ENCODE results near the gene FYCO1. TPM values are rescaled to one million over a fixed set of nuclear protein-coding genes. Genes with fewer than 3 reads are reported as not detected.
A peak's percentile ranks its signal among the peaks of the same experiment; 100 is the strongest.

The FYCO1 gene
- total RNA-seq, 1 experiment from 2014 or later, result 15.4 TPM

GRCh38 chr3:45917146-45917898 is 78.3 kb downstream of the FYCO1 start:
- intact Hi-C loops (cut with micrococcal nuclease), result no loop called here
- H3K4me3 ChIP-seq (ENCODE audit: low read length), result no peak overlapping the region
- H3K4me1 ChIP-seq (ENCODE audit: insufficient read depth, low read length), result peaks cover 12% of the 10 kb centered on the region
- DNase-seq (no peak), ATAC-seq (no peak)
- BruUV-seq (replicated peaks), result no TSS peak
- no peaks in the 10 kb centered on the region for H3K9me3 ChIP-seq (ENCODE audit: low read length)
- no peaks in the 10 kb centered on the region for H3K27me3 ChIP-seq (ENCODE audit: low read length)
- H3K4me2 ChIP-seq (ENCODE audit: low read length), result no peak overlapping the region
- no peaks in the 10 kb centered on the region for H3K9me2 ChIP-seq (replicated peaks; ENCODE audit: low read length)
- H3K9ac ChIP-seq (ENCODE audit: low read length), result no peak overlapping the region
- POLR2A ChIA-PET (ENCODE audit: unreplicated experiment), result interaction anchor here (0.6 kb wide), 1 partner anchor 101 kb away, joined by 7 read pairs; no protein-coding TSS in a partner anchor
- H4K20me1 ChIP-seq (ENCODE audit: low read length), result no peaks in the 10 kb centered on the region
- TF ChIP-seq EZH2 (IDR thresholded peaks at IDR 0.05; ENCODE audit: low read length, unreplicated experiment) (no peak), CTCF (conservative IDR thresholded peaks at IDR 0.05; ENCODE audit: low read depth, low read length) (no peak), EZH2phosphoT487 (IDR thresholded peaks at IDR 0.05; ENCODE audit: borderline replicate concordance, low read length) (no peak)
- H3F3A ChIP-seq (ENCODE audit: low read length, unreplicated experiment), result no peaks in the 10 kb centered on the region
- no peak overlapping the region for H2AFZ ChIP-seq (ENCODE audit: low read length)
- H3K27ac ChIP-seq (ENCODE audit: low read length), result no peak overlapping the region
- no peaks in the 10 kb centered on the region for H3K79me2 ChIP-seq (ENCODE audit: low read length)
- H3K36me3 ChIP-seq (ENCODE audit: low read depth, low read length), result no peaks in the 10 kb centered on the region
- CTCF ChIA-PET, result no interaction called here

GRCh38 chr3:45915518-45916231 is 79.9 kb downstream of the FYCO1 start:
- Histone ChIP-seq H3K9ac (ENCODE audit: low read length) (peak overlapping the region; percentile 26; the same call in 1 of the 2 replicates), H3F3A (ENCODE audit: low read length, unreplicated experiment) (no peaks in the 10 kb centered on the region), H3K36me3 (ENCODE audit: low read depth, low read length) (no peaks in the 10 kb centered on the region), H3K4me1 (ENCODE audit: insufficient read depth, low read length) (peaks cover 12% of the 10 kb centered on the region), H3K9me2 (replicated peaks; ENCODE audit: low read length) (no peaks in the 10 kb centered on the region), H3K79me2 (ENCODE audit: low read length) (no peaks in the 10 kb centered on the region), H4K20me1 (ENCODE audit: low read length) (no peaks in the 10 kb centered on the region), H2AFZ (ENCODE audit: low read length) (no peak overlapping the region), H3K27me3 (ENCODE audit: low read length) (no peaks in the 10 kb centered on the region), H3K4me2 (ENCODE audit: low read length) (peak overlapping the region; percentile 38; the same call in 1 of the 2 replicates), H3K4me3 (ENCODE audit: low read length) (no peak overlapping the region), H3K9me3 (ENCODE audit: low read length) (no peaks in the 10 kb centered on the region), H3K27ac (ENCODE audit: low read length) (peak overlapping the region; percentile 57)
- ChIA-PET POLR2A (ENCODE audit: unreplicated experiment) (no interaction called here), CTCF (no interaction called here)
- ATAC-seq (peak; percentile 99), DNase-seq (peak; percentile 82)
- TF ChIP-seq EZH2phosphoT487 (IDR thresholded peaks at IDR 0.05; ENCODE audit: borderline replicate concordance, low read length) (no peak), EZH2 (IDR thresholded peaks at IDR 0.05; ENCODE audit: low read length, unreplicated experiment) (no peak), CTCF (conservative IDR thresholded peaks at IDR 0.05; ENCODE audit: low read depth, low read length) (no peak)
- no TSS peak for BruUV-seq (replicated peaks)
- intact Hi-C loops (cut with micrococcal nuclease), result no loop called here

GRCh38 chr3:45915059-45915439 is 80.6 kb downstream of the FYCO1 start:
- ATAC-seq, result no peak
- Histone ChIP-seq H3K36me3 (ENCODE audit: low read depth, low read length) (no peaks in the 10 kb centered on the region), H3K79me2 (ENCODE audit: low read length) (no peaks in the 10 kb centered on the region), H3K9me3 (ENCODE audit: low read length) (no peaks in the 10 kb centered on the region), H3K27ac (ENCODE audit: low read length) (peak overlapping the region; percentile 57), H3F3A (ENCODE audit: low read length, unreplicated experiment) (no peaks in the 10 kb centered on the region), H3K9me2 (replicated peaks; ENCODE audit: low read length) (no peaks in the 10 kb centered on the region), H3K4me1 (ENCODE audit: insufficient read depth, low read length) (peaks cover 12% of the 10 kb centered on the region), H3K9ac (ENCODE audit: low read length) (peak overlapping the region; percentile 26; the same call in 1 of the 2 replicates), H3K27me3 (ENCODE audit: low read length) (no peaks in the 10 kb centered on the region), H2AFZ (ENCODE audit: low read length) (no peak overlapping the region), H3K4me3 (ENCODE audit: low read length) (no peak overlapping the region), H3K4me2 (ENCODE audit: low read length) (no peak overlapping the region), H4K20me1 (ENCODE audit: low read length) (no peaks in the 10 kb centered on the region)
- no TSS peak for BruUV-seq (replicated peaks)
- intact Hi-C loops (cut with micrococcal nuclease), result no loop called here
- POLR2A ChIA-PET (ENCODE audit: unreplicated experiment), result no interaction called here
- CTCF ChIA-PET, result no interaction called here
- TF ChIP-seq CTCF (conservative IDR thresholded peaks at IDR 0.05; ENCODE audit: low read depth, low read length), result no peak
- TF ChIP-seq EZH2 (IDR thresholded peaks at IDR 0.05; ENCODE audit: low read length, unreplicated experiment), result no peak
- DNase-seq, result no peak

Measured in PC-3 (cell line).